ENCODE data around the gene SCARF2.
"Not testable (repeated sequence)": the region's sequence is repeated elsewhere in the genome, so short reads cannot be mapped to it uniquely, and the experiment has no call there.

The SCARF2 gene

DNA sequence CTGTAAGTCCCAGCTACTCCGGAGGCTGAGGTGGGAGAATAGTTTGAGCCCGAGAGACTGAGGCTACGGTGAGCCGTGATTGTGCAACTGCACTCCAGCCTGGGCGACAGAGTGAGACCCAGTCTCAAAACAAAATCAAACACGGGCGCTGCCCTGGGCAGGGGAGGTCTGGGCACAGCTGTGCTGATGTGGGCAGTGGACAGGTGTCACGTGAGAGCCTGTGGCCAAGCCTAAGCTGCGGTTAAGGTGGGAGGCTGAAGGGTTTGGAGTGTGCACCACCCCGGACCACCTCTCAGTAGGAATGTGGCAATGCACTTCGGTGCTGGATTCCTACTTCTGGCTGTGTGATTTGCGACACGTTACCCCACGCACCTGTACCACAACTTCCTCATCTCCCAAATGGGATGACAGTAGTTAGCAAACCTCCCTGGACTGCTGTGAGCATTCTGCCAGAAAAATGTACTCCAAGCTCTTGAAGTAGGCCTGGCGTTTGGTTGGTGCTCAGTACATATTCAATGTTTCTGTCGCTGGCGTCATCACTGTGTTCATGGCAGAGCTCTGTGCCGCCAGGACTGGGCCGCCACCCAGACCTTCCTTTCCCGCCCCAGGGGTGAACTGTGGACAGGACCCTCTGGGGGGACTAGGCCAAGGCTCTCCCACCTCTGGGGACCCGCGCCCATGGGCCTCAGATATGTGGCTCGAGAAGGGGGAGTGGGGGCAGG, 44.5 kb downstream of the SCARF2 start:
- no peak for DNase-seq (ENCODE audit: low read depth)

DNA sequence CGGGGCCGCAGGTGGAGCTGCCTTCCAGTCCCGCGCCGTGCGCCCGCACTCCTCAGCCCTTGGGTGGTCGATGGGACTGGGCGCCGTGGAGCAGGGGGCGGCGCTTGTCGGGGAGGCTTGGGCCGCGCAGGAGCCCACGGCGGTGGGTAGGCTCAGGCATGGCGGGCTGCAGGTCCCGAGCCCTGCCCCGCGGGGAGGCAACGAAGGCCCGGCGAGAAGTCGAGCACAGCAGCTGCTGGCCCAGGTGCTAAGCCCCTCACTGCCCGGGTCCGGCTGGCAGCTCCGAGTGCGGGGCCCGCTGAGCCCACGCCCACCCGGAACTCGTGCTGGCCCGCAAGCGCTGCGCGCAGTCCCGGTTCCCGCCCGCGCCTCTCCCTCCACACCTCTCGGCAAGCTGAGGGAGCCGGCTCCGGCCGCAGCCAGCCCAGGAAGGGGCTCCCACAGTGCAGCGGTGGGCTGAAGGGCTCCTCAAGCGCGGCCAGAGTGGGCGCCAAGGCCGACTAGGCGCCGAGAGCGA, 45.2 kb downstream of the SCARF2 start:
- not testable (repeated sequence) for DNase-seq (ENCODE audit: low read depth)

DNA sequence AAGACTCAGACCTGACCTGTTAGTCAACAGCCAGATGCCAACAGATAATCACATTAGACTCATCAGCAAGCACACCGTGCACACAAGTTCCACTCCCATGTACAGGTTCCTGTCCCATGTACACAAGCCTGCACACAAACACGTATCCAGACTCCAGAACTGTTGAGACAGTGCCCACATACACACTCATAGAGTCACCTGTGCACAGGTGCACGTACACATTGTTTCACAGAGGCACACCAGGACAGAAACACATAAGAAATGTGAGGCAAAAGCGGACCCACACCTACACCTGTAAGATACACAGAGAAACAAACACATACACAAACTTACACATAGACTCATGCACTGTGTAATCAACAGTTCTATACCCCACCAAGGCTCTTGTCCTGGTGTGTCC, 46.4 kb downstream of the SCARF2 start:
- no peak for DNase-seq (ENCODE audit: low read depth)

DNA sequence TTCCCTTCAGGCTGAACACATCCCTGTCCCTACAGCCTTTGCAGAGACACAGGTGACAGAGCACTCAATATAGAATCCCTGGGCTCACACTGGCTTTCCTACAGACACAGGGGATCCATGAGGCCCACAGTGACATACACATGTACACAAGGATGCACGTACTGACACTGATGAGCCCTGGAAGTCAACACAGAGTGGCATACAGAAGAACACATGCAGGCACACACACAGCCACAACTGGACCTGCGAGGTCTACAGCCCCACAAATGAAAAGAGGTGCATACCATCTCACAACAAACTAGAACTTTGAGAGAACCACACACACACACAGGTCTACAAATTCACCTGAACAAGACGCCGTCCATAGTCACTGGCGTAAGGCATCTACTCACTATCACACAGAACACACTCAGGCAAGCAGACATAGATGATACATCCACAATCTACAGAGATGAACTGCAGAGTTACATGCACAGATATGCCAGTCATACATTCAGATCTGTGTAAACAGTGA, 47.2 kb downstream of the SCARF2 start:
- DNase-seq (ENCODE audit: low read depth) = no peak

DNA sequence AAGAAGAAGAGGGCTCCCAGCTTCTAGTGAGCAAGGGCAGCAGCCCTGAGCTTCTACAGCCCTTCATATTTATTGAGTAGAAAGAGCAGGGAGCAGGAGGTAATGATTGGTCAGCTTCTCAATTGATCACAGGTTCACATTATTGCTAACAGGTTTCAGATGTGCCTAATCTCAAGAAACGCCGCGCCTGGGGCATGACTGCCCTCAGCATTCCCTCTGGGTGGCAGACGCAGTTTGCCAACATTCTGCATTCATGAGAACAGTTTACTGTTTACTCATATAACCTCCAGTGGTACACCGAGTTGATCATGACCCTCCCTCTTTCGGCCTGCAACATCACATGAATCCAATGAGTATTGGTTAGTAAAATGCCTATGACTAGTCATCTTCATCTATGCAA, 48.3 kb downstream of the SCARF2 start:
- DNase-seq (ENCODE audit: low read depth) = no peak

DNA sequence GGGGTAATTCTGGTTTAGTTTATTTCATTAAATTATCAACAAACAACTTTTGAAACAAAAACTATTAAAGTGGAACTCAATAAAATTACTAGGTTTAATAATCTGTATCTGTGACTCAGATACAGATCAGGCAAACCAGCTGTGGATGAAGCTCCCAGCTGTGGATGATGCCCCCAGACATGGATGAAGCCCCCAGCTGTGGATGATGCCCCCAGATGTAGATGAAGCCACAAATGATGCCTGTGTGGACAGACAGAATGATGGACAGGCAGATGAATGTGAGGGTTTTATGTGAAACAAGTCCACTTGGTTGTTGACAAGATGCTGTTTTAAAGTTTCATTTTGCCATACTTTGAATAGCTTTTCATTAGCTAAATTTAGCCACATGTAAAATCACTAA, 49.4 kb downstream of the SCARF2 start:
- no peak for DNase-seq (ENCODE audit: low read depth)

DNA sequence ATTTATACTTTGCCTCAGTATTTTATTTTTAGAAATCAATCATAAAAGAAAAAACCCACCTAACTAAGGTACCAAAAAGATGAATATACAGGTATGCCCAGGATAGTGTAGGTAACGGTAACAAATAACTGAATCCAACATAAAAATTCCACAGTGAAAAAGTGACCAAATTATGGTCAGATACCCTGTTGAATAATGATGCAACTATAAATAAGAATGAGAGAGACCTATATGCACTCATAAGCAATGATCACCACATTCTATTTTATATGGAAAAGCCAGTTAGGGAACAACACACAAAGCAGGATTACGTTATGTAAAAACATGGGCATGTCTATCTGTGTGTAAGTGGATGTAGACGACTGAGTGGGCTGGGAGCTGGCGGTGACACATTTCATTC, 50.7 kb downstream of the SCARF2 start:
- DNase-seq (ENCODE audit: low read depth) = no peak

DNA sequence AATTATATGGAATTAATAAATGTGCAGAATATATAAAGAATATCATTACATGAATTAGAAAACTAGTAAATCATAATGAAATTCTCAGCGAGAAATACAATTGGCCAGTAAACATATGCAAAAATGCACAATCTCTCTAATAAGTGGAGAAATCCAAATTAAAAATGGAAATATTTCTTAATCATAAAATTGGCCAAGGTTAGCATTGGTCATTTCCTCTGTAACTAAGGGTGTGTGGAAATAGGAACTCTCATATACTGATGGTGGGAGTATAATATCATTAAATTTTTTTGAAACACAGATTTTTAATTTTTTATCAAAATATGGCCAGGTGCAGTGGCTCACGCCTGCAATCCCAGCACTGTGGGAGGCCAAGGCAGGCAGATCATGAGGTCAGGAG, 51.3 kb downstream of the SCARF2 start:
- DNase-seq (ENCODE audit: low read depth) = no peak

DNA sequence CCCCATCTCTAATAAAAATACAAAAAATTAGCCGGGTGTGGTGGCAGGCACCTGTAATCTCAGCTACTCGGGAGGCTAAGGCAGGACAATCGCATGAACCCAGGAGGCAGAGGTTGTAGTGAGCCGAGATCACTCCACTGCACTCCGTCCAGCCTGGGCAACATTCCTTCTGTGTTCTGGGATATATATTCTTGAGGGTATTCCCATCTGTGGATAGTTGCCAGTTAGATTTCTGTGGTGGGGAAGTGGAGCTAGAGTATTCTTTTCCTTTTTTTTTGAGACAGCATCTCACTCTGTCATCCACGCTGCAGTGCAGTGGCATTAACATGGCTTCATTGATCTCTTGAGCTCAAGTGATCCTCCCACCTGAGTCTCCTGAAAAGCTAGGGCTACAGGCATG, 52.8 kb downstream of the SCARF2 start:
- DNase-seq (ENCODE audit: low read depth) = no peak

DNA sequence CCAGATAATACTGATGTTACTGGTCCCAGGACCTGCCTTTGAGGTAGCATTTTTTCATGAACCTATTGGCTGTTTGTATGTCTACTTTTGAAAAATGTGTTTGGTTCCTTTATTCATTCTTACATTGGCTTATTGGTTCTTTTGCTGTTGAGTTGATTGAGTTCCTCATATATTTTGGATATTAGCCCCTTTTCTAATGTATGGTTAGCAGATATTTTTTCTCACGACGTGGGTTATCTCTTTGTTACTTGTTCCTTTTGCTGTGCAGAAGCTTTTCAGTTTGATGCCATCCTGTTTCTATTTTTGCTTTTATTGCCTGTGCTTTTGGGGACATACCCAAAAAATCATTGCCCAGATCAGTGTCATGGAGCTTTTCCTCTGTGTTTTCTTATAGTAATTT, 53.5 kb downstream of the SCARF2 start:
- no peak for DNase-seq (ENCODE audit: low read depth)

DNA sequence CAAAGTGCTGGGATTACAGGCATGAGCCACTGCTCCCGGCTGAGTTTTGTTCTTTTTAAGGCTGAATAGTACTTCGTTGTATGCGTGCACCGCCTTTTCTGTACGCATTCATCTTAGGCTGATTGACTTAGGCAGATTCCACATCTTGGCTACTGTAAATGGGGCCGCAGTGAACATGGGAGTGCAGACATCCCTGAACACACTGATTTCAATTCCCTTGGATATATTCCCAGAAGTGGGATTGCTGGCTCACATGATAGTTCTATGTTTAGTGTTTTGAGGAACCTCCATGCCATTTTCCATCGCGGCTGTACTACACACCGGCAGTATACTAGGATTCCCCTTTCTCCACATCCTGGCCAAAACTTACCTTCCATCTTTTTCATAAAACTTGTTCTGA, 54.1 kb downstream of the SCARF2 start:
- no peak for DNase-seq (ENCODE audit: low read depth)

DNA sequence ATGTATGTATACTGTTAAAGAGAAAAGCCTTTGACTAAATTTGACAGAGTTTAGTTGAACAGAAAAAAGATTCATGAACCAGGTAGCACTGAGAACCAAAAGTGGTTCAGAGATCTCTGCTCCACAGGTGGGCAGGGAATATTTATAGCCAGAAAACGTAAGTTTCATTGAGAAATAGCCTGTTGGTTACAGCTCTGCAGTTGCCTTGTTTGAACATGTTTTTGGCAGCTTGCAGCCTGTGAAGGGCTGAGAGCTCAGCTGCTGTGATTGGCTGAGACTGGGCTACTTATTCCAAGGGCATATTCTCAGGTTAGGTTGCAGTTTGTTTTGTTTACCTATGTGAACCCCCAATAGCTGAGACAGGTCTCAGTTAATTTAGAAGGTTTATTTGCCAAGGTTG, 57.1 kb downstream of the SCARF2 start:
- DNase-seq (ENCODE audit: low read depth) = no peak

DNA sequence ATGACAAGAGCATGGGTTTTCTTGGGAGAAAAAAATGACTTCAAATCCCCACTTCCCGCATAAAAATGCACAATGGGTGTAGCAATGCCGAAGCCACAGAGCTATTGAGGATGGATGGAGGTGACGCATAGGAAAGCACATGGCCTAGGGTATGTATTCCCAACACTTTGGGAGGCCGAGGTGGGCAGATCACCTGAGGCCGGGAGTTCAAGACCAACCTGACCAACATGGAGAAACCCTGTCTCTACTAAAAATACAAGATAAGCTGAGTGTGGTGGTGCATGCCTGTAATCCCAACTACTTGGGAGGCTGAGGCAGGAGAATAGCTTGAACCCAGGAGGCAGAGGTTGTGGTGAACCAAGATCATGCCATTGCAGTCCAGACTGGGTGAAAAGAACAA, 58.9 kb downstream of the SCARF2 start:
- not testable (repeated sequence) for DNase-seq (ENCODE audit: low read depth)

DNA sequence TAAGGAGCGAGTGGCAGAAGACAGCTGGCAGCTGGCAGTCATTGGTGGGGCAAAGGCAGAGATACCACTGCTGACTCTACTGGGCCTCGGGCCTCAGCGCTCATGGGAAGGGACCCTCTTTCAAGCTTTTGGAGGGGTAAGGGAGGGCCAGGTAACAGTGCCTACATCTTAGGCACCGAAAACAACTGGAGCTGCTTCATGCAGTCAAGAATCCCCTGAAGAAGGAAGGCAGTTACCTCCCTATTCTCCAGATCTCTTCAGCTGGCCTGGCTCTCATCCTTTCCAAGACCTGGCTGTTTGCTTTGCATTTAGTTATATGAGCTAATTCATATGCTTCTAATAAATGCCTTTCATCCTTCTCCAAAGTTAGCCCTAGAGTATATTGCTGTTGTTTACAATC, 59.5 kb downstream of the SCARF2 start:
- no peak for DNase-seq (ENCODE audit: low read depth)

DNA sequence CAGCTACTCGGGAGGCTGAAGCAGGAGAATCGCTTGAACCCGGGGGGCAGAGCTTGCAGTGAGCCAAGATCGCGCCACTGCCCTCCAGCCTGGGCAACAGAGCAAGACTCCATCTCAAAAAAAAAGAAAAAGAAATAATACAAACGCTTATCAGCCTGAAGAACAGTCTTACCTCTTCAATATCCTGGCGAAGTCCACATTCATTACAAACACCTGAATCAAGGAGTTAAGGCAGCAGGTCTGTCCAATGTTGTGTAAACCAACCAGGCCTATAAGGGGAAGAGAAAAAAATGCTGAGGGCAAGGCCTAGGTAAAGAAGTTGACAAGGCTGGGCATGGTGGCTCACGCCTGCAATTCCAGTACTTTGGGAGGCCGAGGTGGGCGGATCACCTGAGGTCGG, 60.6 kb downstream of the SCARF2 start:
- not testable (repeated sequence) for DNase-seq (ENCODE audit: low read depth)

DNA sequence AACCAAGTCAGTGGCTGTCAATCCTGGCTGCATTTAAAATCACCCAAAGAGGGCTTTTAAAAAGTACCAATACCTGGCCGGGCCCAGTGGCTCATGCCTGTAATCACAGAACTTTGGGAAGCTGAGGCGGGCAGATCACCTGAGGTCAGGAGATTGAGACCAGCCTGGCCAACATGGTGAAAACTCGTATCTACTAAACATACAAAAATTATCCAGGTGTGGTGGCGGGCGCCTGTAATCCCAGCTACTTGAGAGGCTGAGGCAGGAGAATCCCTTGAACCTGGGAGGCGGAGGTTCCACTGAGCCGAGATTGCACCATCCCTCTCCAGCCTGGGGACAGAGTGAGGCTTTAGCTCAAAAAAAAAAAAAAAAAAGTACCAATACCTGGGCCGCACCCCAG, 61.3 kb downstream of the SCARF2 start:
- not testable (repeated sequence) for DNase-seq (ENCODE audit: low read depth)
